NCI-H526 (cell line): ENCODE data around the gene SPEM2.

Source experiments
- DNase-seq, 2 experiments: peaks; one replicate each; lab custom pipeline; 2025; lab: John Stamatoyannopoulos, UW

Gene SPEM2

DNA sequence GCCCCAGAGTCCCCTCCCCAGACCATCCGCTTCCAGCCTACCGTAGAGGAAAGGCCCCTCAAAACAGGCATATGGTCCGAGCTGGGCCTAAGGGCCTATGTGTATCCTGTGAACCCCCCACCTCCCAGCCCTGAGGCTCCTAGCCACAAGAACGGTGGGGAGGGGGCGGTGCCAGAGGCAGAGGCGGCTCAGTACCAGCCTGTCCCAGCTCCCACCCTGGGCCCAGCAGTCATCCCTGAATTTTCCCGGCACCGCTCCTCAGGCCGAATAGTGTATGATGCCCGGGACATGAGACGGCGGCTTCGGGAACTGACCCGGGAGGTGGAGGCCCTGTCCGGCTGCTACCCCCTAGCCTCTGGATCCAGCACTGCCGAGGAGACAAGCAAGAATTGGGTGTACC is 4.2 kb upstream of the SPEM2 start:
- no peak for DNase-seq

- no peak for DNase-seq
These were observed 1.7 kb upstream of the SPEM2 start for GRCh38 chr17:7423679-7424078.

- no peak for DNase-seq
These were observed 340 bp downstream of the SPEM2 start for GRCh38 chr17:7425756-7426155.

DNA sequence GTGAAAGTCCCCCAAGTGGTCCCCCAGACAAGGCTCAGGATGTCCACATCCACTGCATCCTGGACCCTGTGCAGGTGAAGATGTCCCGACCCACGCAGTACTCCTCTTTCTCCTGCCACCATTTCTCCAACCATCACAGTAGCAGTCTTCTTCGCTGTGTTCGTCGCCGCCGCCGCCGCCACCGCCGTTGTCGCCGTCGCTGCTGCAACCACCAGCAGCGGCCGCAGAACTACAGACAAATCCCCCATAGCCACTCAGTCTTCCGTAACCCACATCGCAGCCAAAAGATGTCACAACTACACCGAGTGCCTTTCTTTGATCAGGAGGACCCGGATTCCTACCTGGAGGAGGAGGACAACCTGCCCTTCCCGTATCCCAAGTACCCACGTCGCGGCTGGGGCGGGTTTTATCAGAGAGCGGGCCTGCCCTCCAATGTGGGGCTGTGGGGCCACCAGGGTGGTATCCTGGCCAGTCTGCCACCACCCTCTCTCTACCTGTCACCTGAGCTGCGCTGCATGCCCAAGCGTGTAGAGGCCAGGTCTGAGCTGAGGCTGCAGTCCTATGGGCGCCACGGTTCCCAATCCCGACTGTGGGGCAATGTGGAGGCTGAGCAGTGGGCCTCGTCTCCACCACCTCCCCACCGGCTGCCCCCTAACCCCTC is 917 bp downstream of the SPEM2 start:
- no peak for DNase-seq

DNA sequence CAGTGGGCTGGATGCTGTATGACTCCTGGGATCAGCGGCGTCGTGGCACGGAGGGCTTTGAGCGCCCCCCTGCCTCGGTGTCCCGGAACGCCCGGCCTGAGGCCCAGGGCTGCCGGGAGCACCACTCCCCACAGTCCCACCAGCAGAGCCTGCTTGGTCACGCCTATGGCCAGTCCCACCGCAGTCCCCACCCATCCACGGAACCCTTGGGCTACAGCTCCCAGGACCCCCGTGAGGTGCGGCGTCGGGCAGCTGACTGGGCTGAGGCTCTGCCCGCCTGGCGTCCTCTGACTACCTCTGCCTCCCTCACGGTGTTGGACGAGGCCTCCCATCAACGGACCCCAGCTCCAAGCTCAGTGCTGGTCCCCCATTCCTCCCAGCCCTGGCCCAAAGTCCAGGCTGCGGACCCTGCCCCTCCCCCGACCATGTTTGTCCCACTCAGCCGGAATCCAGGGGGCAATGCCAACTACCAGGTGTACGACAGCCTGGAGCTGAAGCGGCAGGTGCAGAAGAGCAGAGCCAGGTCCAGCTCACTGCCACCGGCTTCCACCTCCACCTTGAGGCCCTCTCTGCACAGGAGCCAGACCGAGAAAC is 1.6 kb downstream of the SPEM2 start:
- no peak for DNase-seq

GRCh38 chr17:7427549-7427948 is 2.1 kb downstream of the SPEM2 start:
- DNase-seq, result no peak

DNA sequence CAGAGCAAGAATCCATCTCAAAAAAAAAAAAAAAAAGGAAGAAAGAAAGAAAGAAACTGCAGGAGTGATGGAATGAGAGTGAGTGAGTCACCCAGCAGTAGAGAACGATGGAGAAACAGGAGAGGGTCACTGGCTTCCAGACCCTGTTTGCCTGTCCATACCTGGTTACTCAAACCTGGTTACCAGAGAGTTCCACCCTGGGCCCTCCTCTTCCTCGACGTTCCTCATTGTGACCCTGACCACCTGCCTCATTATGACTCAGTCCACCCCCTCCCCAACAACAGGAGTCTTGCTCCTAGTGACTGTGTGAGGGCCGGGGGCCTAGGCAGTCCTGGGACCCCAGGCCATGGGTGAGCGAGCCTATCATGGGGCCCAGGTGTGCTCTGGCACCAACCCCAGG is 3.1 kb downstream of the SPEM2 start, which contains the start of gene SPEM3:
SPEM3 (plus strand) TSS at position 301 of the 400 bp plus-strand sequence; CDS start at position 347, 46 bp downstream.
- DNase-seq, result no peak

DNA sequence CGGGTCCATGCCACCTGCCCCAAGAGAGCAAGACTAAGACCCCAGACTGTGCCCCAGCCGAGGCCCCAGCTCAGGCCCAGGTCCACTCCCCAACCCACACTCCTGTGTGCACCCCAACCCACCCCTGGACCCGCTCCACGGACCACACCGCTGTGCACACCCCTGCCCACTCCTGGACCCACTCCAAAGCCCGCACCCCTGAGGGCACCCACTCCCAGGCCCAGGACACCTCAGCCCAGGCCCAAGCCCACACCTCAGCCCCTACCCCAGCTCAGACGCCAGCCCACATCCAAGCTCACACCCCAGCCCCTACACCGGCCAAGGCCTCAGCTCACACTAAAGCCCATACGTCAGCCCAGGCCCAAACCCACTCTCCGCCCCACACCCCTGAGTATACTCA is 4.3 kb downstream of the SPEM2 start:
- DNase-seq, result no peak

DNA sequence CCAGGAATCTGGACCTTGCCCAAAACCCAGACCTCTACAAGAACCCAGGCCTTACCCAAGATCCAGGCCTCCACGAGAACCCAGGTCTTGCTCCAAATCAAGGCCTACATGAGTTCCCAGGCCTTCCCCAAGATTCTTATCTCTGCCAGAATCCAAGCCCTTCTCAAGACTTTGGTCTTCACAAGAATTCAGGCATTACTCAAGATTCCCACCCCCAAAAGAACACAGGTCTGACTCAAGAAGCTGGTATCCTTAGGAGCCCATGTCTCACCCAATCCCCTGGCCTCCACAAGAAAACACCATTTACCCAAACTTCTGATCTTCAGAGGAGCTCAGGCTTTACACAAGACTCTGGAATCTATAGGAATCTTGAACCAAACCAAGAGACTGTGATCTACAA is 5.8 kb downstream of the SPEM2 start:
- no peak for DNase-seq

DNA sequence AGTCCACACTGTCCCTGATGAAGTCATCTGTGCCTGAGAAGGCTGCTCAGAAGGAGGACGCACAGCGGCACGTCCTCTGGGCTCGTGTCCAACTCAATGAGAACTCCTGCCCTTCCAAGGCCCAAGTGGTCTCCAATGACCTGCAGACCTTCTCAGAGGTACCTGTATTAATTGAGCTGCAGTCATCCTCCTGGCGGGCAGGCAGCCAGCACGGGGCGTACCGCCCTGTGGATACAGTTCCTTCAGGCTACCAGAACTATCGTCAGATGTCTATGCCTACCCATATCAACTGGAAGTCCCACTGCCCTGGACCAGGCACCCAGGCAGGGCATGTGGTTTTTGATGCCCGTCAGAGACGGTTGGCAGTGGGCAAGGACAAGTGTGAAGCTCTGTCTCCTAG is 6.9 kb downstream of the SPEM2 start:
- no peak for DNase-seq

DNA sequence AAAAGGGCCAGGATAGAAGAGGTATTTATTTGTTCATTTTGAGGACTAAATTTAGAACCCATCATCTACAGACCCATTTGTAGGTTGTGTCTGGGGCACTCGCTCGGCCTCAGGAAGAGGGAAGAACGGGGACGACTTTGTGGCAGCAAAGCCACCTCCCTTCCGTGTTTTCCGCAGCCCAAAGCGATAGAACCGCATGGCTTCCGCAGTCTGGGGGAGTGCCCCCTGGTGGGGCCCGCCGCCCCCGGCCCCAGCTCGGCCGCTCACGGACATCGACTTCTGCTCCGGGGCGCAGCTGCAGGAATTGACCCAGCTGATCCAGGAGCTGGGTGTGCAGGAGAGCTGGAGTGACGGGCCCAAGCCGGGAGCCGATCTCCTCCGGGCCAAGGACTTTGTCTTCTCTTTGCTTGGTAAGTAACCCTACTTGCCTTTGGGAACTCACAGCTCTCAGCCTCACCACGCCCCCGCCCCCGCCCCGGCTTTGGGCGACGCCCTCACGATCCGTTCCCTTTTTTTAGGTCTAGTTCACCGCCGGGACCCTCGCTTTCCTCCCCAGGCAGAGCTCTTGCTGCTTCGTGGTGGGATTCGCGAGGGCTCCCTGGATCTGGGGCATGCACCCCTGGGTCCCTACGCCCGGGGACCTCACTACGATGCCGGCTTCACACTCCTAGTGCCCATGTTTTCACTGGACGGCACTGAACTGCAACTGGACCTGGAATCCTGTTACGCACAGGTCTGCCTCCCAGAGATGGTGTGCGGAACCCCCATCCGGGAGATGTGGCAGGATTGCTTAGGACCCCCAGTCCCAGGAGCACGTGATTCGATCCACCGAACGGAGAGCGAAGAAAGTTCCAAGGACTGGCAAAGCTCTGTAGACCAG is 10.5 kb downstream of the SPEM2 start:
- DNase-seq, result peak in 1 of 2 experiments; percentile 58

GRCh38 chr17:7436556-7437368 is 11.3 kb downstream of the SPEM2 start:
- peak in 1 of 2 experiments; percentile 89 for DNase-seq

GRCh38 chr17:7437369-7437863 is 12.0 kb downstream of the SPEM2 start:
- no peak for DNase-seq

DNA sequence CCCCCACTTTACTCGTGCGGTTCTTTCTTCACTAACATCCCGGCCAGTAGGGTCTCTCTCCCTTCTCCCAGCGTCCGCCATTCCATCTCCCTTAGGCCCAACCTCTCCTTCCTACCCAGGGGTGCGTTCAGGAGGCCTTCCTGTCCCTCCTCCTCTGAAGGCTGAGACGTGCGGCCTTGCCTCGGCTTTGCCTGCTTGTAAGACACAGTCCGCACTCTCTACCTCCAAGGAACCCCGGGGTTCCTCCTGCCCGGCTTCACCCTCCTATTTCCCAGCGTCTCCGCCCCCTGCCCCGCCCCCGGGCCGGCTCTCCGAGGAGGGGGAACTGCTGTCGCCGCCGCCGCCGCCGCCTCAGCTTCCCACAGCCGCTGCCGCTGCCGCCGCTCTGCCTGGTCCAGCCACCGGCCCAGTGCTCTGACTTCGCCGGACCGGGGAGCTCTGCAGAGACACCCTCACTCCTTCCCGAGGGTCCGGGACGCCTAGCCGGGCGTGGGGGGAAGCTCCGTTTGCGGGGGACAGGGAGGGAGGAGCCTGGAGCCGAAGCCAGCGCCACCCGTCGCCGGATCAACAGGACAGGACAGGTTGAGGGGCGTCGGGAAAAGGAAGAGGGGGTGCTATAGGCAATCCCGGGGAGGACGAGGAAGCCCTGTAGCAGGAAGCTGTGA is 12.7 kb downstream of the SPEM2 start:
- peak in 1 of 2 experiments; percentile 51 for DNase-seq

GRCh38 chr17:7438656-7439460 is 13.4 kb downstream of the SPEM2 start:
- DNase-seq, result no peak

DNA sequence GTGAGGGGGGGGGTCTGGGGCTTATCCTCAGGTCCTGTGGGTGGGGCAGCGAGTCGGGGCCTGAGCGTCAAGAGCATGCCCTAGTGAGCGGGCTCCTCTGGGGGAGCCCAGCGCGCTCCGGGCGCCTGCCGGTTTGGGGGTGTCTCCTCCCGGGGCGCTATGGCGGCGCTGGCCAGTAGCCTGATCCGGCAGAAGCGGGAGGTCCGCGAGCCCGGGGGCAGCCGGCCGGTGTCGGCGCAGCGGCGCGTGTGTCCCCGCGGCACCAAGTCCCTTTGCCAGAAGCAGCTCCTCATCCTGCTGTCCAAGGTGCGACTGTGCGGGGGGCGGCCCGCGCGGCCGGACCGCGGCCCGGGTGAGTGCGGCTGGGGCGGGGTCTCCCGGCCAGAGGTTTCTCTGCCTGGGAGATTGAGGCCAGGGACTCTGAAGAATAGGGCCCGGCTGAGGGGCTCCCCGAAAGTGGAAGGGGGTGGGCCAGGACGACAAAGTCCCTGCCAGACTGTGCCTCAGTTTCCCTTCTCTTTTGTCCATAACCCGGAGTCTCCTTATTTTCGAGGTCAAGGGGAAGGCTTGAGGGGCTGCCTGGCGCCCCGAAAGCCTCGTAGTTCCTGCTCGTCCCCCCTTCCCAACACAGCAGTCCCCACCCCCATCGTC is 14.2 kb downstream of the SPEM2 start, which contains the start of gene FGF11:
FGF11 (plus strand) TSS at position 51 of the 651 bp plus-strand sequence; CDS start at position 160, 109 bp downstream.
- DNase-seq, result no peak

GRCh38 chr17:7440113-7440833 is 14.9 kb downstream of the SPEM2 start:
- peak in 1 of 2 experiments; percentile 63 for DNase-seq

GRCh38 chr17:7440834-7441195 is 15.4 kb downstream of the SPEM2 start:
- DNase-seq, result peak; percentile 42 to 59

GRCh38 chr17:7441266-7441665 is 15.8 kb downstream of the SPEM2 start:
- DNase-seq, result no peak
